ENCODE results near the gene TRABD.

Gene TRABD

GRCh38 chr22:50238755-50239154, 53.0 kb downstream of the TRABD start:
- no peak for DNase-seq (ENCODE audit: low read depth)

GRCh38 chr22:50242406-50242949, 56.8 kb downstream of the TRABD start:
- no peak for DNase-seq (ENCODE audit: low read depth)

- DNase-seq (ENCODE audit: low read depth), result no peak
Observed at GRCh38 chr22:50243685-50244419, 58.1 kb downstream of the TRABD start.

- peak; percentile 94 for DNase-seq (ENCODE audit: low read depth)
Observed at GRCh38 chr22:50244420-50245213, 58.9 kb downstream of the TRABD start, which contains the start of gene TUBGCP6. TSS of gene TUBGCP6 (minus strand) at chr22:50245023. CDS start at chr22:50244459, 564 bp downstream.

GRCh38 chr22:50245214-50246072, 59.7 kb downstream of the TRABD start:
- no peak for DNase-seq (ENCODE audit: low read depth)

- DNase-seq (ENCODE audit: low read depth), result no peak
Observed at GRCh38 chr22:50246242-50247175, 60.8 kb downstream of the TRABD start.

- no peak for DNase-seq (ENCODE audit: low read depth)
Observed at GRCh38 chr22:50247748-50248147, 62.0 kb downstream of the TRABD start.

GRCh38 chr22:50248196-50249081, 62.7 kb downstream of the TRABD start:
- no peak for DNase-seq (ENCODE audit: low read depth)
